ENCODE results near the gene FLOT1.

GRCh38 chr6:30727920-30728553 lies 14.4 kb downstream of the FLOT1 start:
- TF ChIP-seq CTCF (IDR thresholded peaks at IDR 0.05; ENCODE audit: insufficient read depth, low read depth, low read length) (no peak), EZH2 (IDR thresholded peaks at IDR 0.05; ENCODE audit: insufficient read depth, low read length) (no peak)
